GM23338 (cell line): ENCODE data around the gene AADAC. TPM values are rescaled to one million over a fixed set of nuclear protein-coding genes. Genes with fewer than 3 reads are reported as not detected.

ENCODE experiments used
- ATAC-seq: fragments of 200-7000 bp; cut with Tn5 transposase; 3 replicates; pipeline ENCODE4 v1.9.1; 2020
- DNase-seq: peaks from one replicate; pipeline ENCODE4 v3.0.0-alpha.2; 2015; ENCODE audit warnings: low spot score
- H2AFZ ChIP-seq: fragments of 200-600 bp; sonication (generic); 2 replicates; pipeline ENCODE4 v1.8.0; 2016; ENCODE audit warnings: antibody characterized with exemption, mild to moderate bottlenecking, moderate library complexity
- H3F3A ChIP-seq: fragments of 200-600 bp; sonication (generic); replicated peaks from 2 replicates; pipeline ENCODE4 v1.8.0; 2017; ENCODE audit warnings: antibody characterized with exemption, mixed run types, low read depth
- H3K27ac ChIP-seq: fragments of 200-600 bp; sonication (generic); 2 replicates; pipeline ENCODE4 v1.6.1; 2016; ENCODE audit warnings: low read depth
- H3K27me3 ChIP-seq: fragments of 200-600 bp; sonication (generic); 2 replicates; pipeline ENCODE4 v1.8.0; 2016; ENCODE audit warnings: mild to moderate bottlenecking, mixed run types, moderate library complexity; ENCODE audit not compliant: insufficient read depth
- H3K36me3 ChIP-seq: fragments of 200-600 bp; sonication (generic); 2 replicates; pipeline ENCODE4 v1.8.0; 2016; ENCODE audit warnings: mild to moderate bottlenecking; ENCODE audit not compliant: insufficient read depth
- H3K4me1 ChIP-seq: fragments of 200-600 bp; sonication (generic); 2 replicates; pipeline ENCODE4 v1.8.0; 2016; ENCODE audit warnings: mild to moderate bottlenecking, moderate library complexity; ENCODE audit not compliant: insufficient read depth
- H3K4me2 ChIP-seq: fragments of 200-600 bp; sonication (generic); 2 replicates; pipeline ENCODE4 v1.7.1; 2017; ENCODE audit warnings: mixed run types
- H3K4me3 ChIP-seq: fragments of 200-600 bp; sonication (generic); 2 replicates; pipeline ENCODE4 v1.6.1; 2016; ENCODE audit warnings: mixed run types
- H3K79me2 ChIP-seq: fragments of 200-600 bp; sonication (generic); replicated peaks from 2 replicates; pipeline ENCODE4 v1.8.0; 2017; ENCODE audit warnings: mild to moderate bottlenecking; ENCODE audit not compliant: insufficient read depth
- H3K9me2 ChIP-seq: fragments of 200-600 bp; sonication (generic); 2 replicates; pipeline ENCODE4 v1.8.0; 2017; ENCODE audit not compliant: insufficient read depth
- H4K20me1 ChIP-seq: fragments of 200-600 bp; sonication (generic); replicated peaks from 2 replicates; pipeline ENCODE4 v1.8.0; 2017; ENCODE audit warnings: mild to moderate bottlenecking; ENCODE audit not compliant: insufficient read depth
- H3K27ac Mint-ChIP-seq: 2 replicates; pipeline ENCODE4 v1.8.0; 2020; ENCODE audit warnings: inconsistent platforms, mild to moderate bottlenecking, moderate library complexity, mixed read lengths
- H3K27me3 Mint-ChIP-seq: 3 replicates; pipeline ENCODE4 v1.8.0; 2022; ENCODE audit warnings: low read depth, mild to moderate bottlenecking, moderate library complexity, mixed read lengths, inconsistent platforms; ENCODE audit not compliant: insufficient read depth, poor library complexity
- H3K36me3 Mint-ChIP-seq: 3 replicates; pipeline ENCODE4 v1.8.0; 2021; ENCODE audit warnings: low read depth, mild to moderate bottlenecking, inconsistent platforms, moderate library complexity, mixed read lengths
- H3K4me1 Mint-ChIP-seq: 3 replicates; pipeline ENCODE4 v1.8.0; 2020; ENCODE audit warnings: mild to moderate bottlenecking, inconsistent platforms, mixed read lengths
- H3K4me3 Mint-ChIP-seq: 3 replicates; pipeline ENCODE4 v1.8.0; 2021; ENCODE audit warnings: moderate library complexity, mild to moderate bottlenecking, inconsistent platforms, mixed read lengths
- H3K9me3 Mint-ChIP-seq: 3 replicates; pipeline ENCODE4 v1.8.0; 2020; ENCODE audit warnings: moderate library complexity, mild to moderate bottlenecking, inconsistent platforms, mixed read lengths
- CREB1 ChIP-seq: fragments of 250-450 bp; sonication (Bioruptor Pico); IDR thresholded peaks from 2 replicates; pipeline ENCODE4 v1.5.0; 2020; ENCODE audit warnings: low read depth, mild to moderate bottlenecking, moderate library complexity
- ETS1 ChIP-seq: IDR thresholded peaks from 2 replicates; pipeline ENCODE4 v1.6.1; 2016; ENCODE audit warnings: antibody characterized with exemption
- EZH2 ChIP-seq: fragments of 200-600 bp; sonication (generic); IDR thresholded peaks from one replicate; pipeline ENCODE4 v1.8.0; 2017; ENCODE audit warnings: antibody characterized with exemption, mild to moderate bottlenecking, low read depth; ENCODE audit not compliant: unreplicated experiment
- EZH2phosphoT487 ChIP-seq: fragments of 200-600 bp; sonication (generic); IDR thresholded peaks from one replicate; pipeline ENCODE4 v1.8.1; 2018; ENCODE audit warnings: antibody characterized with exemption; ENCODE audit not compliant: unreplicated experiment
- JUNB ChIP-seq: IDR thresholded peaks from one replicate; pipeline ENCODE4 v1.6.1; 2016; ENCODE audit warnings: antibody characterized with exemption; ENCODE audit not compliant: unreplicated experiment
- NANOG ChIP-seq: IDR thresholded peaks from 2 replicates; pipeline ENCODE4 v1.6.1; 2016; ENCODE audit warnings: antibody characterized with exemption, borderline replicate concordance
- POLR2AphosphoS5 ChIP-seq: IDR thresholded peaks from 2 replicates; pipeline ENCODE4 v1.6.1; 2016; ENCODE audit warnings: antibody characterized with exemption, low read depth
- STAT1 ChIP-seq: IDR thresholded peaks from one replicate; pipeline ENCODE4 v1.6.1; 2016; ENCODE audit warnings: antibody characterized with exemption; ENCODE audit not compliant: unreplicated experiment
- ZNF114 ChIP-seq: fragments of 250-450 bp; sonication (Bioruptor Pico); IDR thresholded peaks from 2 replicates; pipeline ENCODE4 v1.5.0; 2020; ENCODE audit warnings: mild to moderate bottlenecking, moderate library complexity
- ZNF462 ChIP-seq: fragments of 250-450 bp; sonication (Bioruptor Pico); IDR thresholded peaks from 2 replicates; pipeline ENCODE4 v1.5.0; 2020; ENCODE audit warnings: mild to moderate bottlenecking, moderate library complexity
- polyA plus RNA-seq: library from polyadenylated mRNA; unstranded; fragments of >200 nt; fragmentation: Nextera tagmentation; extraction: Ambion mirVana; gene quantifications from 2 replicates; pipeline ENCODE4 v1.2.1, GENCODE V29; 2016
- total RNA-seq: library from RNA; depleted of rRNA; stranded (reverse); fragments of >200 nt; shearing (Covaris generic); gene quantifications from 2 replicates; pipeline ENCODE4 v1.2.3, GENCODE V29; 2014
- TF ChIP-seq, protein P1 (sequence below), 2 experiments: fragments of 200-600 bp in 1 of 2; sonication (generic) in 1 of 2; conservative IDR thresholded peaks; 2 replicates each; pipeline versions ENCODE4 v1.5.1 to v1.6.1; 2016 to 2017; ENCODE audit warnings: antibody characterized with exemption in 2 of 2, low read depth in 2 of 2, mild to moderate bottlenecking in 2 of 2, moderate library complexity in 1 of 2
- TF ChIP-seq, protein P2 (sequence below): IDR thresholded peaks from one replicate; pipeline ENCODE4 v1.6.1; 2018; ENCODE audit warnings: antibody characterized with exemption; ENCODE audit not compliant: unreplicated experiment

The AADAC gene
- total and polyA plus RNA-seq, 2 experiments from 2014 or later = not detected

DNA sequence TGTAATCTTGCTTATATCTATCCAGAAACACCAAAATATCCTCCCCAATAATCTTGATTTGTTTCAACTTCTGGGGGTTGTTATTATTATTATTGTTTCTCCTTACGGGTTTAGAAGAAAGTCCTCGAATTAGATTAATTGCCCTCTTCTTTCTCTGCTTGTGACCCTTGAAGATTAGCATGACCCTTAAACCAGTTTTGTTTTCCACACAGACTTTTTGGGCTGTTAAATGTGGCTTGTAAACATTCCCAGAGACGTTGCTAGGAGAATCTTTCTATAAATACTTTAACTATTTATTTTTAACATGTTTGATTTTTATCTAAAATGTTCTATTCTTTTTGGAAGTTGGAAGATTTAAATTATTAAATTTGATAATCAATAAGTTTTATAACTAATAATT, 55.3 kb downstream of the AADAC start:
- no peaks in the 10 kb centered on the region for H3K36me3 Mint-ChIP-seq
- no peak overlapping the region for H3K27ac Mint-ChIP-seq
- H3K4me3 ChIP-seq = no peak overlapping the region
- ATAC-seq (no peak), DNase-seq (no peak)
- H3K36me3 ChIP-seq = no peaks in the 10 kb centered on the region
- H3K9me2 ChIP-seq = no peaks in the 10 kb centered on the region
- no peak overlapping the region for H3K4me2 ChIP-seq
- H3K4me1 ChIP-seq = no peaks in the 10 kb centered on the region
- H3K4me1 Mint-ChIP-seq = peaks cover 6% of the 10 kb centered on the region; the same call in 2 of the 3 replicates
- H4K20me1 ChIP-seq = no peaks in the 10 kb centered on the region
- H3K9me3 Mint-ChIP-seq = no peaks in the 10 kb centered on the region
- H3K27ac ChIP-seq = no peak overlapping the region
- H3K79me2 ChIP-seq = no peaks in the 10 kb centered on the region
- no peak overlapping the region for H3K4me3 Mint-ChIP-seq
- peaks cover 3% of the 10 kb centered on the region for H3K27me3 Mint-ChIP-seq
- no peaks in the 10 kb centered on the region for H3F3A ChIP-seq
- TF ChIP-seq EZH2 (no peak), ZNF462 (no peak), CREB1 (CRISPR knock-in tag) (no peak), ZNF114 (CRISPR knock-in tag) (no peak), NANOG (no peak), POLR2AphosphoS5 (no peak), ETS1 (no peak), EZH2phosphoT487 (no peak), STAT1 (no peak), JUNB (no peak)
- TF ChIP-seq, protein P1, sequence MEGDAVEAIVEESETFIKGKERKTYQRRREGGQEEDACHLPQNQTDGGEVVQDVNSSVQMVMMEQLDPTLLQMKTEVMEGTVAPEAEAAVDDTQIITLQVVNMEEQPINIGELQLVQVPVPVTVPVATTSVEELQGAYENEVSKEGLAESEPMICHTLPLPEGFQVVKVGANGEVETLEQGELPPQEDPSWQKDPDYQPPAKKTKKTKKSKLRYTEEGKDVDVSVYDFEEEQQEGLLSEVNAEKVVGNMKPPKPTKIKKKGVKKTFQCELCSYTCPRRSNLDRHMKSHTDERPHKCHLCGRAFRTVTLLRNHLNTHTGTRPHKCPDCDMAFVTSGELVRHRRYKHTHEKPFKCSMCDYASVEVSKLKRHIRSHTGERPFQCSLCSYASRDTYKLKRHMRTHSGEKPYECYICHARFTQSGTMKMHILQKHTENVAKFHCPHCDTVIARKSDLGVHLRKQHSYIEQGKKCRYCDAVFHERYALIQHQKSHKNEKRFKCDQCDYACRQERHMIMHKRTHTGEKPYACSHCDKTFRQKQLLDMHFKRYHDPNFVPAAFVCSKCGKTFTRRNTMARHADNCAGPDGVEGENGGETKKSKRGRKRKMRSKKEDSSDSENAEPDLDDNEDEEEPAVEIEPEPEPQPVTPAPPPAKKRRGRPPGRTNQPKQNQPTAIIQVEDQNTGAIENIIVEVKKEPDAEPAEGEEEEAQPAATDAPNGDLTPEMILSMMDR (conservative IDR thresholded peaks at IDR 0.05; ENCODE audit: low read depth in 2 of 2) = no peak
- TF ChIP-seq, protein P2, sequence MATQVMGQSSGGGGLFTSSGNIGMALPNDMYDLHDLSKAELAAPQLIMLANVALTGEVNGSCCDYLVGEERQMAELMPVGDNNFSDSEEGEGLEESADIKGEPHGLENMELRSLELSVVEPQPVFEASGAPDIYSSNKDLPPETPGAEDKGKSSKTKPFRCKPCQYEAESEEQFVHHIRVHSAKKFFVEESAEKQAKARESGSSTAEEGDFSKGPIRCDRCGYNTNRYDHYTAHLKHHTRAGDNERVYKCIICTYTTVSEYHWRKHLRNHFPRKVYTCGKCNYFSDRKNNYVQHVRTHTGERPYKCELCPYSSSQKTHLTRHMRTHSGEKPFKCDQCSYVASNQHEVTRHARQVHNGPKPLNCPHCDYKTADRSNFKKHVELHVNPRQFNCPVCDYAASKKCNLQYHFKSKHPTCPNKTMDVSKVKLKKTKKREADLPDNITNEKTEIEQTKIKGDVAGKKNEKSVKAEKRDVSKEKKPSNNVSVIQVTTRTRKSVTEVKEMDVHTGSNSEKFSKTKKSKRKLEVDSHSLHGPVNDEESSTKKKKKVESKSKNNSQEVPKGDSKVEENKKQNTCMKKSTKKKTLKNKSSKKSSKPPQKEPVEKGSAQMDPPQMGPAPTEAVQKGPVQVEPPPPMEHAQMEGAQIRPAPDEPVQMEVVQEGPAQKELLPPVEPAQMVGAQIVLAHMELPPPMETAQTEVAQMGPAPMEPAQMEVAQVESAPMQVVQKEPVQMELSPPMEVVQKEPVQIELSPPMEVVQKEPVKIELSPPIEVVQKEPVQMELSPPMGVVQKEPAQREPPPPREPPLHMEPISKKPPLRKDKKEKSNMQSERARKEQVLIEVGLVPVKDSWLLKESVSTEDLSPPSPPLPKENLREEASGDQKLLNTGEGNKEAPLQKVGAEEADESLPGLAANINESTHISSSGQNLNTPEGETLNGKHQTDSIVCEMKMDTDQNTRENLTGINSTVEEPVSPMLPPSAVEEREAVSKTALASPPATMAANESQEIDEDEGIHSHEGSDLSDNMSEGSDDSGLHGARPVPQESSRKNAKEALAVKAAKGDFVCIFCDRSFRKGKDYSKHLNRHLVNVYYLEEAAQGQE = no peak
- no peak overlapping the region for H2AFZ ChIP-seq
- H3K27me3 ChIP-seq = no peaks in the 10 kb centered on the region
